ENCODE results near the gene SNAI3. TPM values are rescaled to one million over a fixed set of nuclear protein-coding genes. Genes with fewer than 3 reads are reported as not detected.

SNAI3 gene
- total RNA-seq, 2 donors from 2014 or later: 0.77 to 2.1 TPM

- Histone ChIP-seq H3K4me3 (ENCODE audit: low read length) (no peak overlapping the region), H3K36me3 (ENCODE audit: control insufficient read depth, insufficient read depth, low read length) (peaks cover 3% of the 10 kb centered on the region), H3K9ac (ENCODE audit: extremely low read depth, low read length, poor library complexity, severe bottlenecking) (no peak overlapping the region), H3K9me3 (ENCODE audit: control insufficient read depth, low read length) (no peaks in the 10 kb centered on the region), H3K4me1 (ENCODE audit: control insufficient read depth, insufficient read depth, low read length) (no peaks in the 10 kb centered on the region), H3K27me3 (ENCODE audit: control insufficient read depth, insufficient read depth, low read length, poor library complexity, severe bottlenecking) (no peaks in the 10 kb centered on the region), H3K27ac (ENCODE audit: low read depth, low read length) (no peak overlapping the region)
- Mint-ChIP-seq H3K36me3 (ENCODE audit: low read depth) (peaks cover 18% of the 10 kb centered on the region), H3K9me3 (no peaks in the 10 kb centered on the region), H3K4me3 (no peak overlapping the region), H3K27ac (no peak overlapping the region), H3K27me3 (ENCODE audit: insufficient read depth) (no peaks in the 10 kb centered on the region), H3K4me1 (no peaks in the 10 kb centered on the region)
- TF ChIP-seq, protein P1, sequence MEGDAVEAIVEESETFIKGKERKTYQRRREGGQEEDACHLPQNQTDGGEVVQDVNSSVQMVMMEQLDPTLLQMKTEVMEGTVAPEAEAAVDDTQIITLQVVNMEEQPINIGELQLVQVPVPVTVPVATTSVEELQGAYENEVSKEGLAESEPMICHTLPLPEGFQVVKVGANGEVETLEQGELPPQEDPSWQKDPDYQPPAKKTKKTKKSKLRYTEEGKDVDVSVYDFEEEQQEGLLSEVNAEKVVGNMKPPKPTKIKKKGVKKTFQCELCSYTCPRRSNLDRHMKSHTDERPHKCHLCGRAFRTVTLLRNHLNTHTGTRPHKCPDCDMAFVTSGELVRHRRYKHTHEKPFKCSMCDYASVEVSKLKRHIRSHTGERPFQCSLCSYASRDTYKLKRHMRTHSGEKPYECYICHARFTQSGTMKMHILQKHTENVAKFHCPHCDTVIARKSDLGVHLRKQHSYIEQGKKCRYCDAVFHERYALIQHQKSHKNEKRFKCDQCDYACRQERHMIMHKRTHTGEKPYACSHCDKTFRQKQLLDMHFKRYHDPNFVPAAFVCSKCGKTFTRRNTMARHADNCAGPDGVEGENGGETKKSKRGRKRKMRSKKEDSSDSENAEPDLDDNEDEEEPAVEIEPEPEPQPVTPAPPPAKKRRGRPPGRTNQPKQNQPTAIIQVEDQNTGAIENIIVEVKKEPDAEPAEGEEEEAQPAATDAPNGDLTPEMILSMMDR (conservative IDR thresholded peaks at IDR 0.05): no peak
- WGBS, 2 experiments (ENCODE audit: insufficient coverage in 1 of 2, insufficient read length in 1 of 2): 94 to 96% methylated on average over 16 of the region's 17 CpGs
- no peak for DNase-seq
These were observed 40.1 kb upstream of the SNAI3 start for GRCh38 chr16:88726408-88726749.

GRCh38 chr16:88725609-88726407 is 39.5 kb upstream of the SNAI3 start:
- H3K4me3 Mint-ChIP-seq: no peak overlapping the region
- no peak for DNase-seq
- Histone ChIP-seq H3K4me3 (ENCODE audit: low read length) (no peak overlapping the region), H3K9me3 (ENCODE audit: control insufficient read depth, low read length) (no peaks in the 10 kb centered on the region), H3K9ac (ENCODE audit: extremely low read depth, low read length, poor library complexity, severe bottlenecking) (no peak overlapping the region), H3K4me1 (ENCODE audit: control insufficient read depth, insufficient read depth, low read length) (no peaks in the 10 kb centered on the region), H3K27ac (ENCODE audit: low read depth, low read length) (no peak overlapping the region), H3K27me3 (ENCODE audit: control insufficient read depth, insufficient read depth, low read length, poor library complexity, severe bottlenecking) (no peaks in the 10 kb centered on the region), H3K36me3 (ENCODE audit: control insufficient read depth, insufficient read depth, low read length) (peaks cover 3% of the 10 kb centered on the region)
- H3K4me1 Mint-ChIP-seq: no peaks in the 10 kb centered on the region
- no peak overlapping the region for H3K27ac Mint-ChIP-seq
- TF ChIP-seq, protein P1 (conservative IDR thresholded peaks at IDR 0.05): no peak
- H3K36me3 Mint-ChIP-seq (ENCODE audit: low read depth): peaks cover 13% of the 10 kb centered on the region
- no peaks in the 10 kb centered on the region for H3K27me3 Mint-ChIP-seq (ENCODE audit: insufficient read depth)
- WGBS, 2 experiments (ENCODE audit: insufficient coverage in 1 of 2, insufficient read length in 1 of 2): 94 to 95% methylated on average over 16 to 32 of the region's 32 CpGs
- H3K9me3 Mint-ChIP-seq: no peaks in the 10 kb centered on the region

- 90 to 92% methylated on average over 11 to 31 of the region's 31 CpGs for WGBS, 2 experiments (ENCODE audit: insufficient coverage in 1 of 2, insufficient read length in 1 of 2)
These were observed 38.7 kb upstream of the SNAI3 start for GRCh38 chr16:88724855-88725555.

More at GRCh38 chr16:88724855-88725555, 38.7 kb upstream of the SNAI3 start:
- no peaks in the 10 kb centered on the region for H3K9me3 ChIP-seq (ENCODE audit: control insufficient read depth, low read length)
- Mint-ChIP-seq H3K36me3 (ENCODE audit: low read depth) (peaks cover 17% of the 10 kb centered on the region), H3K27me3 (ENCODE audit: insufficient read depth) (no peaks in the 10 kb centered on the region), H3K9me3 (no peaks in the 10 kb centered on the region), H3K4me3 (no peak overlapping the region), H3K4me1 (no peaks in the 10 kb centered on the region), H3K27ac (no peak overlapping the region)
- peaks cover 3% of the 10 kb centered on the region for H3K36me3 ChIP-seq (ENCODE audit: control insufficient read depth, insufficient read depth, low read length)
- no peak overlapping the region for H3K27ac ChIP-seq (ENCODE audit: low read depth, low read length)
- H3K4me1 ChIP-seq (ENCODE audit: control insufficient read depth, insufficient read depth, low read length): no peaks in the 10 kb centered on the region
- no peak overlapping the region for H3K9ac ChIP-seq (ENCODE audit: extremely low read depth, low read length, poor library complexity, severe bottlenecking)
- H3K27me3 ChIP-seq (ENCODE audit: control insufficient read depth, insufficient read depth, low read length, poor library complexity, severe bottlenecking): no peaks in the 10 kb centered on the region
- TF ChIP-seq, protein P1 (conservative IDR thresholded peaks at IDR 0.05): no peak
- no peak for DNase-seq
- no peak overlapping the region for H3K4me3 ChIP-seq (ENCODE audit: low read length)
